T-helper 2 cell treated with Interferon-gamma antibody and Interleukin-4, amounts not matched to agents 100 ng/mL and 5 ng/mL, for 36 hours (primary cell): ENCODE measurements around the gene UNC5A. TPM values are rescaled to one million over a fixed set of nuclear protein-coding genes. Genes with fewer than 3 reads are reported as not detected.

Experiments
- intact Hi-C: fragments of 100-400 bp; cut with micrococcal nuclease; formaldehyde crosslinking; loops from one replicate; pipeline ENCODE4 v1.15.1; 2023
- total RNA-seq: library from RNA; stranded (reverse); gene quantifications from 2 replicates; pipeline ENCODE4 v1.2.3, GENCODE V29; 2022

Gene UNC5A
- total RNA-seq, 1 donor from 2014 or later: not detected

DNA sequence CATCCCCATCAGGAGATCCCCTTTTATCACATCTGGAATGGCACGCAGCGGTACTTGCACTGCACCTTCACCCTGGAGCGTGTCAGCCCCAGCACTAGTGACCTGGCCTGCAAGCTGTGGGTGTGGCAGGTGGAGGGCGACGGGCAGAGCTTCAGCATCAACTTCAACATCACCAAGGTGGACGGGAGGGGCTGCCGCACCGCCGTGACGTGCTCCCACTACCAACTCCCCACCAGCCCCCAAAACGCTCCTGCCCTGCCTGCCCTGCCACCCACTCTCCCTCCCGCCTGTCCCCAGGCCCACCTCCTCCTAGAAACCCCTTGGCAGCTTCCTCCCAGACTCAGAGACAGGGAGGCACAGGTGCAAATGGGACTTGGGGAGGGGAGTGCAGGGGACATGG is 68.1 kb downstream of the UNC5A start:
- intact Hi-C loops: no loop called here

DNA sequence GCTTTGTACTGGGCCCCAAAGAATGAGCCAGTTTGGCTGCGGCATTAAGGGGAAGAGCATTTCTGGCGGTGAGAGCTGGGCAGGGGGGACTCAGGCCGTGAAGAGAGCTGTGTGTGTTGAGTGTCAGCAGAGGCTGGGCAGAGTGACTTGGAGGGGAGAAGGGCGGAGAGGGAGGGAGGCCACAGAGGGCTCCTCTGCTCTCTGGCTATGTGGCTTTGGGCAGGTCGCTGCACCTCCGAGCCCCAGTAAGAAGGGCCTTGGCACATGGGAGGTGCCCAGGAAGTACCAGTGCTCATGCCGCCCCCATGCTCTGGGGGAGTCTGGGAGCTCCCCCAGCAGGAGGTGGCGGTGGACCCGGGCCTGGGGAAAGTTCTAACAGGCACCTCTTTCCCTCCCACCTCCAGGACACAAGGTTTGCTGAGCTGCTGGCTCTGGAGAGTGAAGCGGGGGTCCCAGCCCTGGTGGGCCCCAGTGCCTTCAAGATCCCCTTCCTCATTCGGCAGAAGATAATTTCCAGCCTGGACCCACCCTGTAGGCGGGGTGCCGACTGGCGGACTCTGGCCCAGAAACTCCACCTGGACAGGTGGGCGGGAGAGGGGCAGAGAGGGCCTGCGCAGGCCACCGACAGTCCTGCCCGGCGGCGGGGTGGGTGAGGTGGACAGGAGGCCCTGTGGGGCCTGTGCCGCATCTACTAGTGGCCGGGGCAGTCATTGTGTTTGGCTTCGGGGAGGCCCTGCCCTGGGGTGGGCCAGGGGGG is 68.7 kb downstream of the UNC5A start:
- intact Hi-C loops: no loop called here

DNA sequence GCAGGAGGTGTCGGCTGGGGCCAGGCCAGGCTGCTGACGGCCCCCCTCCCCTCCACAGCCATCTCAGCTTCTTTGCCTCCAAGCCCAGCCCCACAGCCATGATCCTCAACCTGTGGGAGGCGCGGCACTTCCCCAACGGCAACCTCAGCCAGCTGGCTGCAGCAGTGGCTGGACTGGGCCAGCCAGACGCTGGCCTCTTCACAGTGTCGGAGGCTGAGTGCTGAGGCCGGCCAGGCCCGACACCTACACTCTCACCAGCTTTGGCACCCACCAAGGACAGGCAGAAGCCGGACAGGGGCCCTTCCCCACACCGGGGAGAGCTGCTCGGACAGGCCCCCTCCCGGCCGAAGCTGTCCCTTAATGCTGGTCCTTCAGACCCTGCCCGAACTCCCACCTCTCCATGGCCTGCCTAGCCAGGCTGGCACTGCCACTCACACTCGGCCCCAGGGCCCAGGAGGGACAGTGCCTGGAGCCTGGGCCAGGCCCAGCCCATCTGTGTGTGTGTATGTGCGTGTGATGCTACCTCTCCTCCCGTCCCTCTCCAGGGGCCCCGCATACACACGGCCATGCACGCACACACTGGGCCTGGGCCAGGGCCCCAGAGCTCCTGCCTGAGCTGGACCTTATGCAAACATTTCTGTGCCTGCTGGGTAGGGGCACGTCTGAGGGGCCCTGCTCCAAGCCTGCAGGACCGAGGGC is 69.5 kb downstream of the UNC5A start:
- intact Hi-C loops: no loop called here

DNA sequence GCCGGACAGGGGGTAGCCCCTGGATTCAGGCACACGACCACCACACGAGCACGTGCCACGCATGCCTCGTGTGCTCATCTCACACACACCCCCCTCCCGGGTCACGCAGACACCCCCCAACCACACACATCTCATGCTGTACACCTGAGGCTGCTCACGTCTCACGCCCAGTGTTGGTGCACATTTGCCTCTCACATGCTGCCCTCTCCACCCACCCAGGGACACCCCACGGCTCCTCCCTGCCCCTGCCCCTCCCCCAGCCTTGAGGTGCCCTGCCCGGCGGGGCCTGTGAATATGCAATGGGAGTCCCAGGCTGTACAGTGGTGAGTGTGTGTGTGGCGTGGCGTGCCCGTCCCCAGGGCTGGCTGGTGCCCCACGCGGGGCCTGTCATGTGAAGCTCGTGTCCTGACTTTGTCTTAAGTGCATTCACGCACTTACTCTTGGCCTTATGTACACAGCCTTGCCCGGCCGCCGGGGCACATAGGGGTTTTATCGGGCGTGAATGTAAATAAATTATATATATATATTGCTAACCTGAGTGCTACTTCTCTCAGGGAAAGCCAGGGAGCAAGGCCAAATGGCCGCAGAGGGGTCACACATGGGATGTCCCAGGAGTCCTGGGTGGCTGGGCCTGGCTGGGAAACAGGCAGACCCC is 70.1 kb downstream of the UNC5A start:
- intact Hi-C loops: no loop called here

DNA sequence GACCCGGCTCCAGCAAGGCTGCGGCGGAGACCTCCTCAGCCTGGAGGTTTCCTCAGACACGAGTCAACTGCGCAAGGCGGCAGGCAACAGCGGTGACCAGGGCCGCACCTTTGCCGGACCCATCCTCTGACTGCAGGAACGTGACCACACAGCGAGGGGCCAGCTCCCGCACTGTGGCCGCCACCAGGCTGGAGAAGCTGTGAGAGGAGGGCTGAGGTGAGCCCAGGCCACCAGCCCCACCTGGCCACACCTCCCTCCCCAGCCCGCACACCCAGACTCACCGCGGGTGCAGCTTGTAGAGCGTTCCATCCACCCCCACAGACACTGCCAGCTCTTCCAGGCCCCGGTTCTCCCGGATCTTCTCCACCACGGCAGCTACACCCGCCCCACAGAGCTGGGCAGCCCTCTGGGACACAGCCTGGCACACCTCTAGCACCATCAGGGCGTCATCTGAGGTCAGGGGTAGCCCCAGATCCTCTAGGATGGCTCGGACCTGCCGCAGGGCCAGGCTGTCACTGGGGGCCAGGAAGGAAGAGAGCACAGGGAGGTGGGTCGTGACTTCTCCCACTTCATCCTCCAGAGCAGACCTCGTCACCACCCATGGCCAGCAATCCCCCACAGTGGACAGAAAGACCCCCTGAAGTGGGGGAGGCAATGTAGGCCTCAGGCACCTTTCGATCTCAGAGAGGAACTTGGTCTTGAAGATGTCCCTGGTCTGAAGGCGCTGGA is 70.8 kb downstream of the UNC5A start:
- intact Hi-C loops: no loop called here

DNA sequence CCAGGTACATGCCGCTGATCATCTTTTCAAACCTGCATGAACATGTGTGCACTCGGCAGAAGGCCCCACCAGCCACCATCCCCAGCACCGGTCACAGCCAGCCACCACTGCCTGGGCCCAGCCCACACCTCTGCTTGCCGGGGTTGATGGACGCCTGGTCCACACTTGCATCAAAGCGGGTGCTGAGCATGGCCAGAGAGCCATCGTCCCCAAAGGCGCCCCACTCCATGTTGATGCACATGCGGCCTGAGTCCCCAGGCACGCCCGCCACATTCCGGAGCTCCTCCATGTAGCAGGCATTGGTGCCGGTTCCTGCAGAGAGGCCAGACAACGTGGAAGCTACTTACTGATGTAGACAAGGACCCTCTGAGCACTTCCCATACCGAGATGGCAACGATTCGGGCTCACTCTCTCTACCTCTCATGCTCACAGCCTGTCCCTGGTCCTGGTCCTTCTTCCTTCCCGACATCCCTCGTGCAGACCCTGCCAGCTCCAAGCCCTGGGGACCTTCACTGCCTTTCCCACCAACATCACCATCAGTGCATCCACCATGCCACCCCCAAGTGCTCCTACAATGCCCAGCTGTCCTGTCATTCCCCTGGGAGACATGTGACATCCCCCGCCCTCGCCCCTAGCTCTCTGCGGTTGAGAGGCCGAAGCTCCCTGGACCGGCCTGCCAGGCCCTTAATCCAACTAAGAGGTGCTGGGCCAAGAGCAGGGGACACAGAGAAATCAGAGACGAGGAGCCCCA is 71.6 kb downstream of the UNC5A start:
- intact Hi-C loops: no loop called here

DNA sequence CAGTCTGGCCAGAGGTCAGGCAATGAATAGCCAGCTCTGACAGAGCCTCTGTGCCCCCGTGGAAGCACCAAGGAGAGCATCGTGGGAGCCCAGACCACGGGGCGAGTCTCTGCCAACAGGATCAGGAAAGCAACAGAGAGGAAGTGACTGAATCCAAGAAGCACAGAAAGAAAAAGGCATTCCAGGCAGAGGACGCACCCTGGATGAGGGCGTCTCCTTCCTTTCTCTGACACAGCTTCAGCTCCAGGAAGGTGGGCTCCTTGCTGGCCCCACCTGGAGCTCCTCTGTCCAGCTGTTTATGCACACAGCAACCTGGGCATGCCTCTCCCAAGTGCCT is 72.2 kb downstream of the UNC5A start:
- intact Hi-C loops: no loop called here

DNA sequence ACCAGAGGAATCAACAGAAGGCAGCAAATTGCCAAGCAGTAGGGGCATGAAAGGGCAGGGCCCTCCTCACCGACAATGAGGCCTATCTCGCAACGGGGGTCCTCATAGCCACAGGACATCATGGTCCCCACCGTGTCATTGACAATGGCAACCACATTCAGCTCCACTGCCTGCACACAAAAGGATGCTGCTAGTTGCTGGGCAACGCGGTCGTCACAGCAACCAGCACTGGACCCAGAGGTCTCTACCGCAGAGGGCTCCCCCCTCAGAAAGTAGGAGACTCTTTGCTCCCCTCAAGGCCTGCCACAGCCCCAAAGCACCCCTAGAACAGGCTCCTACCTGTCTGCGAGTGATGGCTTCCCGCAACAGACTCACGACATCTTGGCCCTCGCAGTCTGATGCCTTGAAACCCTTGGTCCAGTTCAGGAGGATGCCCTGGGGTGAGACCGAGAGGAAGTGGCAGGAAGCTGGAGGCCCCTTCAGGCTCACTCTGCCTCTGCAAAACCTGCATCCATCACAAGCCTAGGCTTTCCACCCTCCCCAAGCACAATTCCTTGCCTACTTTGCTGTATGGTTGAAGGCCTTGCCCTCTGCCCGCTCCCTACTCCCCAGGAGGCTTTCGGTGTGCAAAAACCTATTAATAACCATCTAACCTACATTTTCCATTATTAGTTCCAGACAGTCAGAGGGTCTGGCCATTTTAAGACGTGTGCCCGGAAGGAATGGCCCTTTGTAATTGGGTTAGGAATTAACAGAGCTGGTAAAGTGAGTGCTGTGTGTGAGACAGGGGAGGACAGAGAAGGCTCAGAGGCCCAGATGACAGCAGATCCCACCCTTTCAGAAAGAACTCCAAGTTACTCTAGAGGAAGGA is 73.6 kb downstream of the UNC5A start:
- intact Hi-C loops: no loop called here

DNA sequence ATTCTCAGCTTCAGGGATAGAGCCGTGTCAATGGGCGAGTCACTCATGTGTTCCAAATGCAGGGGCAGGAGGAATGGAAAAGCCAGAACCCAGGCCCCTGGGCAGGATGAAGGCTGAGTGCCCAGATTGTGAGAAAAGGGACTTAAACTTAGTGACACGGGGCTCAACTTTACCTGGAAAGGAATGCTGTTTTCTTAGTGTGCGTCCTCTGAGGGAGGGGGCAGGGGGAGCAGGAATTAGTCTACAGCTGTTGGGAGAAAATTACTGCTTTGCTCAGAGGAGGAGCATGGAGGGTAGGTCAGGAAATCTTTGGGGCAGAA is 74.2 kb downstream of the UNC5A start:
- intact Hi-C loops: no loop called here

DNA sequence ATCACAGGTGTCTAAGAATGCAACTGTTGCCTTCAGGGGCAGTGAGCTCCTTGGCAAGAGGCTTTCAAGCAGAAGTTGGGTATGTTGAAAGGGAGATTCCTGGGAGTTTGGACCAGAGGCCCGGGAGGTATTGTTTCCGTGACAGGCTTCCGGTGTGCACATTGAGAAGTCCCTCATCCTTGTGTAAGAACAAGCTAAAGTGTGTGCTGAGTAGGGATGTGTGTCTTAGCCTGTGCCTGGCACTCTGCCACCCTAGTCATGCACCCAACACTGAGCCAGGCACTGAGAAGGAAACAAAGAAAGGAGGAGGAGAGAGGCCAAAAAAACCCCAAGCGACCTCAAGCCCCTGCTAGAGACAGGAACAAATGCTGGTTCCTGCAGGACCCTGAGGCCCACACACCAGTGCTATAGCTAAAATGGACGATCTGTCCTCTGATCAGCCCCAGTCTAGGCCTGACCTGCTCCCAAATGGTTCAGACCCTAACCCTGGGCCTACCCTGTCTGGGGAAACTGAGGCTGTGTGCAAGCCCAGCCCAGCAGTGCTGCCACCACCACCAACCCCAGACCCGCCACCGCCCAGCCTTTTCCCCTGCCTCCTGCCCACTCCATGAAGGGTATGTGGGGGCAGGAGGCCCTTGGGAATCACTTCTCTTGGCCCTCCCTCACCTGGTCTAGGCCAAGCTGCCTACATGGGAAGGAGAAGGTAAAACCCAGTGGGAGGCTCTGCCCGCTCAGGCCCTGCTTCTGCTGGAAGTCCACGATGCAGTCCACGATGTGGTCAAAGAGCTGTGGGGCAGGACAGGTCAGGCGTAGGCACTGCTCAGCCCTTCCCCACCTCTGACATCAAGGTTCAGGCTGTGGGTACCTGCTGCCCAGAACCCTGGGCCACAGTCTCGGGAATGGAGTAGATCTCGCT is 76.2 kb downstream of the UNC5A start:
- intact Hi-C loops: no loop called here

DNA sequence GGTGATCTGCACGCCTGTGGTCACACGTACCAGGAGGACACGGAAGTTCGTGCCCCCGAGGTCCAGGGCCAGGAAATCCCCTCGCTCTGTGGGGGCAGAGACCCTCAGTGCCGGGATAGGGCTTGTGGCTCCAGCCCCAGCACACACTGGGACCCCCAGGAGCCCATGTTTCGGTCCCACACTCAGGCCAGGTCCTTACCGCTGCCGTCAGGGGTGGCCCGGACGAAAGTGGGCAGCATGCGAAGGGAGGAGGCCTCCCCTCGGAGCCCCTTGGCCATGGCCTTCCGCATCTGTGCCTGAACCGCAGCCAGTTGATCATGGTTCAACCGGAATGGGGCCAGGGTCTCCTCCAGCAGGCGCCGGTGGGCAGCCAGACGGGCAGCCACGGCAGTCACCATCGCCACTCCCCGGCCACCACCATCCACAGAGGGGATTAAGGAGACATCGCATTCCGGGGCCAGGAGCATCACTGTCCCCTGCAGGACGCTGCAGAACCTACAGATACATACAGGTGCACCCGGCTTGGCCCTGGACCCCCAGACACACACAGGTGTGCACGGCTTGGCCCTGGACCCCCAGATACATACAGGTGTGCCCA is 77.0 kb downstream of the UNC5A start:
- intact Hi-C loops: no loop called here

DNA sequence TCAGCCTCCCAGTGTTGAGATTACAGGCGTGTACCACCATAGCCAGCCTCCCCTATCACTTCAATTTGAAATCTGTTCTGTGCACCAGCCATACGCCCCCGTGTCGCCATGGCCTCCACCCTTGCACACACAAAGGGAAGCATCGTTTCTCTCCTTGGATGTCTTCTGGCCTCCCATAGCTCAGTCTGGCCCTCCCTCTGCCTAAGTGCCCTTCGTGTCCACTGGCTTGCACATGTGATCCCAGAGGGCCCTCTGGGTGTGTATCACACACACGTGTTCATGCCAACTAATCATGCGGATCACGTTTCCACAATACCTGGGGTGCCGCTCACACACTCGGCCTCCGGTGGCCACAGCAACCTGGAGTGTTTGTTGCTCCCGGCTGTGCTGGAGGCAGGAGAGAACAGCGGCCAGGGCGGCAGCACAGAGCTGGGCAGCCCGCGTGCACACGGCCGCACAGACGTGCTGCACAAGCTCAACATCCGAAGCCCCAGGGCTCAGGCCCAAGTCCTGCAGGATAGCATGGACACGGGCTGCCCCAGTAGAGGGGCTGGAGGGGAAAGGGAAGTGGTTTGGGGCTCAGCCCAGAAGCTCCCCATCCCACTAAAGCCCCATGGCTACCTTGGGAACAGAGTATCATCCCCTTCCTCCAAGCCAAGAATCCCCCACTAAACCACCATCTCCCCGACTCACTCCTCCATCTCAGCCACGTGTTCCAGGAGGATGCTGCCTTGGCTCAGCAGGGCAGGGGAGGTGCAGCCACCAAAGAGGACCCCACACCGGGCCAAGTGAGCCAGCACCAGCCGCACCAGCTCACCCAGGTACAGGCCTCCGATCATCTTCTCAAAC is 77.9 kb downstream of the UNC5A start:
- intact Hi-C loops: no loop called here

DNA sequence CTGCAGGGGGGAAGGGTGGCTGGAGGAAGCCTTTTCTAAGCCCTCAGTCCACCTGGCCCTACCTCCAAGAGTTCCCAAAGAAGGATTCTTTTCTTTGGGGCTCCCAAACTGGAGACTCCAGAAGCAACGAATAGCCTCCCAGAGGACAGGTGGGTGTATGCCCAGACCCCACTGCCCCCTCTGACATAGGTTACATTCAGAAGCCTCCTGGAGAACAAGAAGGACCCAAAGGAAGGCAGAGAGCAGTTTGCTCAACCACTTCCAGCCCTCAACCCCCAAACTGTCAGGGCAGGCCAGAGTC is 78.5 kb downstream of the UNC5A start:
- intact Hi-C loops: no loop called here

DNA sequence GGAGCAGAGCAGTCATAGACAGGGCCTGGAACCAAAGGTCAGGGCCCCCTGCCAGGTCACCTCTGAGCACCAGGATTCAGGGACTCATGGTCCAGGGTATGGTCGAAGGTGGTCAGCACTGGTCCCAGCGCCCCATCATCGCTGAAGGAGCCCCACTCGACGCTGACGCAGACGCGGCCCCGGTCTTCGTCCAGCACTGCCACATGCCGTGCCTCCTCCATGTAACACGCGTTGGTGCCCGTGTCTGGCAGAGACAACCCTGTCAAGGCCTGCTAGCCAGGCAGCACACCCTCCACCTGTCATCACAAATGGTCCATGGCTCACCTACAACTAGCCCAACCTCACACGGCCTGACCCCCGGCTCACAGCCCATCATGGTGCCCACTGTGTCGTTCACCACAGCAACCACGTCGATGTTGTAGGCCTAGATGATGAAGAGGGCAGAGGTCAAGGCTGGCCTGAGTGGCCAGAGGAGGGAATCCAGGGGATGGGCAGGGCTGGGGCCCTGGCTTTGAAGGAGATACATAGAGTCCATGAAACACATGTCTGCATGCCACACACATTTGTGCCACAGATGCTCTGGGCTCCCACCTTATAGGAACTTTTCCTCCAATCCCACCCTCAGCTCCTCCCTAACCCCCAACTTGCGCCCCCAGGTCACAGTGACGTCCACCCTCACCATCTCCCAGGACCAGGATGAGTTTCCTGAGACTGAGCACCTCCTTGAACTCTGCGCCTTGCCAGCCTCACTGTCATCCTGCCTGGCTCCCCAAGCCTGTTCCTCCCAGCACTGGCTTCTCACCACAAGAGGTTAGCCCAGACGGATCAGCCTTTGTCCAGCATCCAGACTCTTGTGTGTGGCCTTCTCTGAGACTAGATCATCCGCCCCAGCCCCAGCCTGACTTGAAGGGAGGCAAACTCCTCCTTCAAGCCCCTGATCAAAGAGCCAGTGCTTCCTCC is 79.2 kb downstream of the UNC5A start:
- intact Hi-C loops: no loop called here

DNA sequence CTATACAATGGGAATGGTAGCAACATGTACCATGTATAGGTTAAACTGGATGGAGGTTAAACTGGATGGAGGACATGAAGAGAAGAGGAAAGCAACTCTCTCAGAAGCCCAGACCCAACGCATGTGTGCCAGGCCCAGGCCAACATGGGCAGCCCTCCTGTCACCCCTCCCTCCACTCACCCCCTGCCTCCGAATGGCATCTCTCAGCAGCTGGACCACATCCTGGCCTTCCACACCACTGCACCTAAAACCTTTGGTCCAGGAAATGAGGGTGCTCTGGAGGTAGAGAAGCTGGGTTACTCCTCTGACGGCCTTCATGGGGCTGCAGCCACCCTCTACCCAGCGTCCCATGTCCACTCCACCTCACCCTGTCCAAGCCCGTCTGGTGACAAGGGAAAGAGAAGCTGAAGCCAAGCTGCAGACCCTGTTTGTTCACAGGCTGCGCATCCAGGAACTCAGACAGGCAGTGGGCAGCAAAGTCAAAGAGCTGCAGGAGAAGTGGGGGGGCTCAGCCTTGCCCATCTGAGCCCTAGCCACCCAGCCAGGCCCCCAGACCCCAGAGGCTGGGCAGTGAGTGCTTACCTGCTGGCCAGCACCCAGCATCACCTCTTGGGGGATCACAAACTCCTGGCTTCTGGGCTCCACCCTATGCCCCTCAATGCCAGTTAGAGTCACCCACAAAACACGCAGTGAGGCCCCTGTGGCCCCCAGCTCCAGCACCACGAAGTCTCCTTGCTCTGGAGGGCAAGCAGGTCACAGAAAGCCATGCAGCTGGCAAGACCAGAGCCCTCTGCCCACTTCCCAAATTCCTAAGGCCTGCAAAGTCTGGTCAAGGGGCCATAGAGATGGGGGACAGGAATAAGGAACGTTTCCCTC is 80.3 kb downstream of the UNC5A start:
- intact Hi-C loops: no loop called here

DNA sequence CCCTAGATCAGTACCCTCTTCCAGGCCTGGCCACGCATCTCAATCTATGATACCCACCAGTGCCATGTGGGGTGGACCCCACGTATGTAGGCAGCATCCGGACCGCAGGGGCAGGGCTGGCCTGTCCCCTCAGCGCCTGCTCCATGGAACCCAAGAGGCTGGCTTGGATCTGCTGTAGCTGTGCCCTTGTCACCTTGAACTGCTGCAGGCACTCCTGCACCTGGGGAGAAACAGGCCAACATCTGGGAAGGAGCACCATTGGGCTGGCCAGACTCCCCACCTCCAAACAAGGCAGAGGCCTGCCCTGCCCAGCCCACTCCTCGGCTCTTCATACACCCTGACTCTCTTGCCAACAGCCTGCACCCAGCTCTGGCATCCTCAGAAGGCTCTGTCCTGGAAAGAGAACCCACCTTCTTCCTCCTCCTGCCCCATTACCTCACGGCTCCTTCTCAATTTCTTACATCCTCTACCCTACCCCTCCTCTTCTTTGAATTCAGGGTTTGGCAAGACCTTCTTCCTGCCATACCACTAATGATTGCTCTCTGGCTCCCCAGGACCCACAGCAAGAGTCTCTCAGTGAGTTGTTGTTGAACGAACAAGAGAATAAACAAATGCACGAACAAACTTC is 81.1 kb downstream of the UNC5A start:
- intact Hi-C loops: no loop called here
